ENCODE results near the gene LDLRAD4.

The LDLRAD4 gene

GRCh38 chr18:13657974-13658373 is 439.4 kb downstream of the LDLRAD4 start:
- TF ChIP-seq NFIC (IDR thresholded peaks at IDR 0.05) = no peak
- TF ChIP-seq CEBPB (IDR thresholded peaks at IDR 0.05) = no peak
- no peak for TF ChIP-seq EGR1 (IDR thresholded peaks at IDR 0.05)
- TF ChIP-seq REST (IDR thresholded peaks at IDR 0.05; ENCODE audit: low read depth) = no peak
- TF ChIP-seq TCF12 (IDR thresholded peaks at IDR 0.05; ENCODE audit: low read depth) = no peak
- no peak for TF ChIP-seq MAX (IDR thresholded peaks at IDR 0.05)
- no peak for TF ChIP-seq TAF1 (IDR thresholded peaks at IDR 0.05; ENCODE audit: low read depth)
- TF ChIP-seq CREB1 (IDR thresholded peaks at IDR 0.05; ENCODE audit: low read depth) = no peak

- no peak for TF ChIP-seq FOXM1 (IDR thresholded peaks at IDR 0.05; ENCODE audit: borderline replicate concordance, low read depth)
- TF ChIP-seq REST (IDR thresholded peaks at IDR 0.05; ENCODE audit: low read depth) = no peak
- no peak for TF ChIP-seq RAD21 (IDR thresholded peaks at IDR 0.05; ENCODE audit: low read depth)
- no peak for TF ChIP-seq TAF1 (IDR thresholded peaks at IDR 0.05; ENCODE audit: low read depth)
- no peak for TF ChIP-seq YY1 (IDR thresholded peaks at IDR 0.05; ENCODE audit: low read depth)
- no peak for TF ChIP-seq ZBTB7A (IDR thresholded peaks at IDR 0.05; ENCODE audit: low read depth)
- TF ChIP-seq CEBPB (IDR thresholded peaks at IDR 0.05) = no peak
- no peak for TF ChIP-seq CREB1 (IDR thresholded peaks at IDR 0.05; ENCODE audit: low read depth)
- TF ChIP-seq TCF12 (IDR thresholded peaks at IDR 0.05; ENCODE audit: low read depth) = no peak
- no peak for TF ChIP-seq TEAD4 (IDR thresholded peaks at IDR 0.05)
- TF ChIP-seq EGR1 (IDR thresholded peaks at IDR 0.05) = no peak
- no peak for TF ChIP-seq NFIC (IDR thresholded peaks at IDR 0.05)
Measured at GRCh38 chr18:13658436-13659204, 440.1 kb downstream of the LDLRAD4 start.

- no peak for TF ChIP-seq CEBPB (IDR thresholded peaks at IDR 0.05)
- TF ChIP-seq MAX (IDR thresholded peaks at IDR 0.05) = no peak
- no peak for TF ChIP-seq REST (IDR thresholded peaks at IDR 0.05; ENCODE audit: low read depth)
- TF ChIP-seq TCF12 (IDR thresholded peaks at IDR 0.05; ENCODE audit: low read depth) = no peak
- no peak for TF ChIP-seq YY1 (IDR thresholded peaks at IDR 0.05; ENCODE audit: low read depth)
- no peak for TF ChIP-seq EGR1 (IDR thresholded peaks at IDR 0.05)
- no peak for TF ChIP-seq ZBTB7A (IDR thresholded peaks at IDR 0.05; ENCODE audit: low read depth)
- TF ChIP-seq EP300 (IDR thresholded peaks at IDR 0.05; ENCODE audit: borderline replicate concordance) = no peak
- no peak for TF ChIP-seq NFIC (IDR thresholded peaks at IDR 0.05)
- no peak for TF ChIP-seq TEAD4 (IDR thresholded peaks at IDR 0.05)
- TF ChIP-seq RAD21 (IDR thresholded peaks at IDR 0.05; ENCODE audit: low read depth) = no peak
- no peak for TF ChIP-seq CREB1 (IDR thresholded peaks at IDR 0.05; ENCODE audit: low read depth)
- TF ChIP-seq USF1 (IDR thresholded peaks at IDR 0.05) = no peak
- TF ChIP-seq TAF1 (IDR thresholded peaks at IDR 0.05; ENCODE audit: low read depth) = no peak
- no peak for TF ChIP-seq FOXM1 (IDR thresholded peaks at IDR 0.05; ENCODE audit: borderline replicate concordance, low read depth)
Measured at GRCh38 chr18:13660510-13660909, 441.9 kb downstream of the LDLRAD4 start.

DNA sequence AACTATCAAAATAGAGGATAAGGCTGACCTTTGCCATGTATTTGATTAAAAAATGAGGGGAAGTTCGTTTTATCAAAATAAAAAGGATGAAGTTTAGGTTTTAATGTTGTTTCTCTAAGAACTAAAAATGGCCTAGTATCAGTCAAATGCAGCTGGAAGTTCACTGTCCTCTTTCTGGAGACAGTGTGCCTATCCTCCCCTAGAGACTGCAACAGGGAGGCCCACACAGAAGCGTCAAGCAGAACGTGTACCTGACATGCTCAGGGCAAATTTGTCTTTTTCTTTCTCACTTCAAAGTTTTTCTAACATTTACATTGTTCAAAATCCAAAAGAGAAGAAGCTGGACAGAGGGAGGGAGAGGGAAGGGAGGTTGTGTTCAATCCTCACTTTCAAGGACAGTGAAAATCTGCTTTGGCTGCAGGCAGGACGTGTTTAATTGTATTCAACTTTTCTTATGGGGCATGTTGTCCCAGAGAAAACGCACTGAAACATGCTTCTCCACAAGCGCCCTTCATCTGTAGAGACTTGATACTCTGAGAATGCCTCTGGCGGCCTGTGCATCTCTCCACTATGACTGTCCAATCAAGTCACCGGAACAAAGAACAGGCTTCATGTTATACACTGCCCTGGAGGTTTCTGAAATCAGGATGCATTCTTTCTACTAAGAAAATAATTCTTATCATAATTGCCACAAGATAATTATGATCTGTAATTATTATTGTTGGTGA is 442.7 kb downstream of the LDLRAD4 start:
- TF ChIP-seq FOXM1 (IDR thresholded peaks at IDR 0.05; ENCODE audit: borderline replicate concordance, low read depth) = no peak
- TF ChIP-seq USF1 (IDR thresholded peaks at IDR 0.05) = no peak
- TF ChIP-seq EP300 (IDR thresholded peaks at IDR 0.05; ENCODE audit: borderline replicate concordance) = no peak
- TF ChIP-seq ZBTB7A (IDR thresholded peaks at IDR 0.05; ENCODE audit: low read depth) = no peak
- TF ChIP-seq YY1 (IDR thresholded peaks at IDR 0.05; ENCODE audit: low read depth) = no peak
- no peak for TF ChIP-seq CREB1 (IDR thresholded peaks at IDR 0.05; ENCODE audit: low read depth)
- no peak for TF ChIP-seq TCF12 (IDR thresholded peaks at IDR 0.05; ENCODE audit: low read depth)
